ENCODE data around the gene COBLL1.

GRCh38 chr2:164667566-164667965 is 174.1 kb downstream of the COBLL1 start:
- TF ChIP-seq CTCF (IDR thresholded peaks at IDR 0.05): no peak
- no peak for TF ChIP-seq POLR2A (IDR thresholded peaks at IDR 0.05)
- TF ChIP-seq EP300 (IDR thresholded peaks at IDR 0.05): no peak
- TF ChIP-seq POLR2AphosphoS5 (IDR thresholded peaks at IDR 0.05): no peak
